C1 segment of cervical spinal cord (tissue), 14 donors: Measurements from ENCODE around the gene LHFPL3.
"Not testable (repeated sequence)": the region's sequence is repeated elsewhere in the genome, so short reads cannot be mapped to it uniquely, and the experiment has no call there.

Source experiments
- DNase-seq, 14 donors: peaks; one replicate each; lab custom pipeline; 2025; lab: John Stamatoyannopoulos, UW

Gene LHFPL3

DNA sequence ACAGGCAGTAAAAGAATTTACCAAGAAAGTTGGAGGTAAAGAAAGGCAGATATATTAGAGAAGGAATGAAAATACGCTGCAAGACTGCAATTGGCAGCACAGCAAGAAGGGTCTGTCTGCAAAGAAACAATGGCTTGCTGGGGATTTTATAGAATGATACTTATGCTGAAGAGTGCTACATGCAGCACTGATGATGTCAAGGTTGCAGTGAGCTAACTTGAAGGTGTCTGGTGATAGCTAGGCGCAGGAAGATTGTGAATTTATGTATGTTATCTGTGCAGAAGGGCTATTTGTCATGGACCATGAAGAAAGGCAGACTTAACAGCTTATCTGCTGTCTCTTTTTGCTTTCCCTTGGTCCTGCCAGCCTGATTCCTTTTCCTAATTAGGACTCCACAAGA is 366.3 kb downstream of the LHFPL3 start:
- DNase-seq, result no peak

DNA sequence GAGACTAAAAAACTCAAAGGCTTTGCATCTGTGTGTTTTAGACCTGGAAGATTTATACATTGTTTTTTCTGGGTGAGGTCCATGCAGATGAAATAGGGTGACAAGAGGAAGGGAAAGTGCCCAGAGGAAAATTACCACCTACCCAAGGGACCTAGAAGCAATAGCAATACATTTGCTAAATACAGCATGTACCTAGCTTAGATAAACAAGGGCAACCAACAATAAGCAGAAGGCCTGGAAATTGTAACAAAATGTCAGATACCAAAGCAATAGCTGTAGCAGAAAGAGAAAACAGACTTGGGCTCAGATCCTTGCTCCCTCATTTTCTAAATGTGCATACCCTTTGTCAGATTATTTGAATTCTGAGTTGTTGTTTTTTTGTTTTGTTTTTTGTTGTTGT is 367.2 kb downstream of the LHFPL3 start:
- no peak for DNase-seq

DNA sequence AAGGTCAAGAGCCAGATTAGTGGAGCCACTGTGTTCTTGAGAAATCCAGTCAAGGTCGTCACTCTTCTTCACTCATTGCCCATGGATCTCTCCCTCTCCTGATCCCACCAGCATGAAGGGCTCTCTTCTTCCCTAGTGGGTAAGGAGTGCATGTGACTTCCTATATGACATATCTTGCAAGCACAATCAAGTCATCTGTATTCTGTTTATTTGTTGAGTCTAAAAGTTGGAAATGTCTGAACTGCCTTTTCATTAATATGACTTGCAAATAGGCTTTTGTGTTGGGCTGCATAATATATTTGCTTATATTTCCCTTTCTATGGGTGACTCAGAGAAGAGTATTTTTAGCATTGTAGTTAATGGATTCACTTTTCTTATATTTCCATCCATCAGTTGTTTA is 371.9 kb downstream of the LHFPL3 start:
- DNase-seq, result no peak

DNA sequence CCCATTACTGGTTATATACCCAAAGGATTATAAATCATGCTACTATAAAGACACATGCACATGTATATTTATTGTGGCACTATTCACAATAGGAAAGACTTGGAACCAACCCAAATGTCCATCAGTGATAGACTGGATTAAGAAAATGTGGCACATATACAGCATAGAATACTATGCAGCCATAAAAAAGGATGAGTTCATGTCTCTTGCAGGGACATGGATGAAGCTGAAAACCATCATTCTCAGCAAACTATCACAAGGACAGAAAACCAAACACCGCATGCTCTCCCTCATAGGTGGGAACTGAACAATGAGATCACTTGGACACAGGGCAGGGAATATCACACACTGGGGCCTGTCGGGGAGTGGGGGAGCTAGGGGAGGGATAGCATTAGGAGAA is 392.6 kb downstream of the LHFPL3 start:
- not testable (repeated sequence) for DNase-seq

DNA sequence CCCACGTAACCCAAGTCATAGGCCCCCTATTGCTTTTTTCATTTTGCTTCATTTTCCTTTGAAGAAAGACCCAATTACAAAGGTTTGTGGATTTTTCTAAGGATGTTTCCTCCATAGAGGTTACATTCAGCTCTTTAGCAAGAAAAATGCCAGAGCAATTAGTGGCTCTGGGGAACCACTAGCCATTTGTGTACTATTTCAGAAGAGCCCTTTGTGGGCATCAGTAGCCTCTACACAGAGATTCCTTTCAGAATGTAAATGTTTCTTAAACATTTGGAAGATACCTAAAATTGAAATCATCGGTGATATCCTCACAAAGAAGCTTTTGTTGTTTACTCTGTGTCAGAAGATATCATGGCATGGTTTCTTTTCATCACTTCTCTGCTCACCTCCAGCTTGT is 394.6 kb downstream of the LHFPL3 start:
- no peak for DNase-seq

DNA sequence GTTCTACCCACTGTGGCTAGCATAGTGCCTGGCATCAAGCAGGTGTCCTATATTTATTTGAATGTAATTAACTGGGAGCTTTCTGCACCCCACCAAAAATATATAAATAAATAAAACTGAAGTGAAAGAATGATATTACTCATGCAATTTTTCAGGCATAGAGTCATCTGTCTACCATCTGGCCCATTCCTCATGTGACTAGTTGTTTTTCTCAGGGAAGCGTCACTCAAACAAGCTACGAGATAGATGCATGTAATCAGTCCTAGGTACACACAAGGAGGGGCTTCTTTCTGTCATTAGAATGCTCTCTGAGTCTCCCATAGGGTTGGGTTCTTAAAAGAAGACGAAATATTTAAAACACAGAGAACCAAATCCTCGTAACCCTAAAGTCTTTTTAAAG is 430.1 kb downstream of the LHFPL3 start:
- no peak for DNase-seq

DNA sequence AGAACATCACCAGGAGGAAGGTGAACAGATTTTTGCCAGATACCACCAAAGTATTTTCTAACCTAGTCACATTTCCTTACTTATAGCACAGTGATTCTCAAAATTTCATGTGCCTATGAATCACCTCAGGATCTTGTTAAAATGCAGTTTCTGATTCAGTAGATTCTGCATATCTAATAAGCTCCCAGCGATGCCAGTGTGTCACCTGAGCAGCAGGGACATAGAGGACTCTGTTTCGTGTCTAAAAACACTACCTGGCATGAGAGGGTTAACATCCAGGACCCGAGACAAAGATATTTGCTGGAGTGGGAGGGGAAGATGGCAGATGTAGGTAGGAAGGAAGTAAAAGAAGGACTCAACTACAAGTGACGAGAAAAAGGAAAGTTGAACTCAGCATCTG is 433.5 kb downstream of the LHFPL3 start:
- no peak for DNase-seq

DNA sequence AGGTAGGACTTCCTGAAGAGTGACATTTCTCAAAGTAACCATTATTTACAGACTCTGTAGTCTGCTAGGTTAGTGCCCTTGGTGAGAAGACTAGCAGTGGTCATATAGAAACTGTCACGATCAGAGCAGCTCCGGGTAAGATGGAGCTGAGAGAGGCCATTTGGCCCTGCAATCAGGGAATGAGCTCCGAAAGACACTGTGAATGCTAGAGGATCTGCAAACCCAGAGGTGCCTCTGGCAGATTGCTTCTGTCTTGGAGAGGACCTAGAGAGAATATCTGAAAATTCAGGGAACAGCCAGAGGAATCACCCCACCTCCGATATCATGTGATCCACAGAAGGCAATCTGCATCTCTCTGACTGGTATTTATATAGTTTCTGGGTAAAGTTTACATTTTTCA is 438.7 kb downstream of the LHFPL3 start:
- no peak for DNase-seq

DNA sequence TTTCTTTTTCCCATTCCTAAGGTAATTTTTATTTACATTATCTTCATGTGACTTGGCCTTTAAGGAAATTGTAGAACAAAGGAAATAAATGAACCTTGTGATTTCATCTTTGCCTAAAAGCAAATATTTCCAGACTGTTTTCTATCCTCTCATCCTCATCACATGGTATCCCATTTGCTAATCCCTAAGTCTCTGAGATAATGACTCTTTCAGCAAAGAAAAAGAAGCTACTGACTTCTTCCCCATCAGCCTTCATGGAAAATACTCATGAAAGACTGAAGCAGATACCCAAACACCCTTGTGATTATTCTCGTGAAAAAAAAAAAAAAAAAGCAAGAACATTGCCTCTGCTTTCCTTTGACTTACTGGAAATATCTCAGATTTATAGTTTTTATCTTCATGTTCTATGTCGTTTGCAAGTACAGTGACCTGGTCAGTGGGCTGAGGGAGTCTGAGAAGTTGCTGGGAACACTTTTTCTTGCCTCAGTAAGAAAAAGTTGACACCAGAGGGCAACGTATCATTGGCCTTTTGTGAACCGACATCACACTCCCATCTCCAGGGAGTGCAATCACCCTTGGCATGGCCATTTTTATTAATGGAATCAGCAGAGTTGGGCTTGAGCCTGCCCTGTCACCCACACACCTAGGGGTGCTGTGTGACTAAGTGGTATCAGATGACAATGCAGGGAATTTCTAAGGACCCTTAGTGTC is 439.6 kb downstream of the LHFPL3 start:
- peak in 1 of 14 donors; percentile 12 for DNase-seq

DNA sequence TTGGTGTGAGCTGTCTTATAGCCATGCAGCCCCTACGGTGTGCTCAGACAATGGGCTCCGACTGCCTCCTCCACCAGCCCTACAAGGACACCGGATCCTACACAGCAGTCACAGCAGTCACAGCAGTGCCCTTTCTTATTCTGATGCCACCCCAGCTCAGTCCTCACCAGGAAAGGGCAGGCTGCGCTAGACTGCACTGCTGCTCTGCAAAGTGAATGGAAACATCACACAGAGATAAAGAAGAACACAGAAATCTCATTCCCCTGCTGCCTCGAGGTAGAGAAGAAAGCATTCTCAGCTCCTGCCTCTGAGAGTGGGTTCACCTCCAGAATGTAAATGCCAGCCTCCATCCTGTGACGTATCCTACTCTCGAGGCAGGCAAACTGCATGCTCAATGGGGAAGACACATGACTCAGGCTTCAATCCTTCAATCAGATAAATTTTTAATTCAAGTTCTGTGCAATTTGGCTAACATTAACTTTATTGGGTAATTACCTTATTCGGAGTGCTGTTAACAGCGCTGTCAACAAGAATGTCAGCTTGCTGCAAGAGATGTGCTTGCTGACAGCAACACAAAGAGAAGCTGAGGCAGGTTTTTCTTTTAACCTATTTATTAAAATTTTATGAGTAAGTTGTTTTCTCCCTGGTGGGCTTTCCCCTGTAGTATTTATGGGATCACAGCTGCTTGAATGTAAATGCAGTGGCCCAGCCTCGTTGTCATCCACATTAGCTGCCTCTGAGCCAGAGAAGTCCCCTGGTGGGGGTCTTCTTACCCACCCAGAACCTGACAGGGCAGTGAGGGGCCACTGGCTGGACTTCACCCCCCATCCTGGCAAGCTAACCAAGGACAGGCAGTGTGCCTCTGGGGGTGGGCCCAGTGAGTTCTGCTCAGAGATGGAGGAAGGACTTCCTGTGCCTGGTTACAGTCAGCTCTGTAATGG is 444.3 kb downstream of the LHFPL3 start:
- no peak for DNase-seq

DNA sequence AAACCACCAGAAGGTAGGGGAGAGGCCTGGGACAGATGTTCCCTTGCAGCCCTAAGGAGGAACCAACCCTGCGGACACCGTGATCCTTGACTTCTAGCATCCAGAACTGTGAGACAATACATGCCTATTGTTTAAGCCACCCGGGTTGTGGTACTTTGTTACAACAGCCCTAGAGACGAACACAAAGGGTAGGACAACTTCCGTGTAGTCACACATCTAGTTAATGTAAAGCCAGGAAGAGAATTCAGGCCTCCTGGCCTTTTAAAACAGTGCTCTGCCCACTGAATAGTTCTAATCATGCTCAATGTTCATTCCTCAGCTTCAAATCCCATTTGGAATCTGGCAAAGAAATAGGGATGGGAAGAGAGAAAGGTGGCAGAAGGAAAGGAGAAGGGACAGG is 445.4 kb downstream of the LHFPL3 start:
- no peak for DNase-seq

DNA sequence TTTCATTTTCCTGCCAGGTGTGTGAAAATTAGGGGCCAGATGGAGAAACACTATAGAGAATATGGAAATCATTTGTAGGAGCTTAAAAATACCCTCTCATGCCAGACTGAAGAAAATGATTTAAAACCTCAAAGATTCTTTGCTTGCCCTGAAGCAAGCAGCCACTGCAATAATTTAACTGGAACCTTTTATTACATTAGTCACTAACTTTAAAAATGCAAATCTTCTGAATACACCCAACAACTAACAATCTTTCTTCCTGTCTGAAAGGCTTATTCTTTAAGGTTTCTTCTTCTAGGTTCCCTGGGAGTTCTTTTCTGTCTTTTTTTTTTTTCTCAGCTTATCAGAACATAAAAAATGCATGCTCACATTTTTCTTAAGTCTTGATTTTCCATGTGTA is 447.1 kb downstream of the LHFPL3 start:
- DNase-seq, result no peak

DNA sequence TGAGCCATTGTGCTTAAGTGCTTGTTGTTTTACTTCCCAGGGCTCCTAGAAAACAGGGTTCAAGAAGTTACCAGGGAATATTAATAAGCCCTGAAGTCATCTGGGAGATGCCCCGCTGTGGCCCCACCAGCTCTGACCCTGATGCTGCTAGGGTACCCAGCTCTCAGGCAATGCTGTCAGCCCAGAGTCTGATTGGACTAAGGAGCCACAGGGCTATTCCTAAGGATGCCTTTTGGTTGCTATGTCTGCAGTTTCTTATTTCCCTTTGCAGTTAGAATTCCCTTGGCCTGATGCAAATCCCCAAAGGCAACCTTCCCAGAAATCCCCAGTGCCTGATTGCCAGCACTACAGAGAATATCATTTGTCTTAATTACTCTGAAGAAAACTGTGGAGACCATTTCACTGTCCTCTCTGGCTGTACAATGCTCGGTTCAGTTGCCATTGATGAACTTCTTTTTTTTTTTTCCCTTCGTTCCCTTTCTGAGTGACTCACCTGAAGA is 448.9 kb downstream of the LHFPL3 start:
- peak in 4 of 14 donors; percentile 6 to 25 (median 16) for DNase-seq

DNA sequence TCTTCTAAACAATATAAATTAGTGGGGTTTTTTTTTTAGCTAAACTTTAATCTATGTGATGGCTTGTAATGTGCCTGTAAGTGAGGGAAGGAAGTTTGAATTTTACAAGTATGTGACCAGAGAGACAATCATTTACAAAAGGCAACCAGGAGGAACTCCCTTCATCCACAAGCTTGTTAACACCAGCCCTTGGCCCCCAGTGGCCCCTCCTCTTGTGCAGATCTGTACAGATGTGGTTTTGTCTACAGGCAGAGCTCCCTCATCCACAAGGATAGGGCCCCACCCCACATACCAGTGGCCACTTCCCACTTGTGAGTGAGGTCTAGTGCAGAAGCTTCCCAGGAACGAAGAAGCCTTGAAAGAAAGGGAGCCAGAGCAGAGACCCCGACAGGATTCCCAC is 451.5 kb downstream of the LHFPL3 start:
- DNase-seq, result no peak

DNA sequence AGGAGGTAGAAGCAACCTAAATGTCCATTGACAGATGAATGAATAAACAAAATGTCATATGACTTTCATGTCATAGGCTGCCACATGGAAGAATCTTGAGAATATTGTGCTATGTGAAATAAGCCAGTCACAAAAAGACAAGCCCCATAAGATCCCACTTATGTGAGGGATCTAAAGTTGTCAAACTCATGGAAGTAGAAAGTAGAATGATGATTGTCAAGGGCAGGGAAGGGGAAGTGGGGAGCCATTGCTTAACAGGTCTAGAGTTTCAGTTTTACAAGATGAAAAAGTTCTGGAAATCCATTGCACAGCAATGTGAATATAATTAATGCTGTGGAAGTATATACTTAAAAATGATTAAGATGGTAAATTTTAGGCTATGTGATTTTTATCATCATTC is 456.3 kb downstream of the LHFPL3 start:
- DNase-seq, result no peak

DNA sequence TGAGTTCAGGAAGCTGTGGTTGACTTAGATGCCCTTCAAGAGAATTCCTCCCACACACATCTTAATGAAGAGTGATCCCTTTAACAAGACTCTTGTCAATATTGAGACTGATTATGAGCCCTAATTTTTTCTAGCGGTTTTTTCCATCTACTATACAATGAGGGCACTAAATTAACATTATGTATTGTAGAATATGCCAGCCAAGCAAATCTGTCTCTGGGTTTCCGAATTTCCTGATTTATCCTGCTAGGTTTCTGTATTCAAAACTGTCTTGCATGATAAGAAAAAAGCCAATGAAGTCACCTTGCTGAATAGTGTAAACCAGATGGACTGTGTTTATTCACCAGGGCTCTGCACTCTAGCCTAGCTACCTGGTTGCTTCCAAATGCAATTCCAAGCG is 461.4 kb downstream of the LHFPL3 start:
- DNase-seq, result no peak

DNA sequence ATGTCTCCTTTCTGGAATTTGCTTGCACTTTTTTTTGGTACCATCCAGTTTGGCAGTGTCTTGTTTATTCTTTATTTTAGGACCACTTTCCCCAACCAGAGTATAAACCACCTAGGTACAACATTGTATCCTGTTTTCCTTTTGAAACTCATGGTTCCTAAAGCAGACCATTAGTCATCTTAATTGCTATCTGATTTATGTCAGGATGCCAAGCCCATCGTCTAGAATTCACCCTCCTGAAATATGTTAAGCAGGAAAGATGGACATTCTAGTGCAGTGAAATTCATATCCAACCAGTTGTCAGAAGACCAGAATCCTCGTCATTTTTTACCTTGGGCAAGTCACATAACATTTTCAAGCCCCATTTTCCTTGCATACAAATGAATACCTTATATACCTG is 462.0 kb downstream of the LHFPL3 start:
- no peak for DNase-seq

DNA sequence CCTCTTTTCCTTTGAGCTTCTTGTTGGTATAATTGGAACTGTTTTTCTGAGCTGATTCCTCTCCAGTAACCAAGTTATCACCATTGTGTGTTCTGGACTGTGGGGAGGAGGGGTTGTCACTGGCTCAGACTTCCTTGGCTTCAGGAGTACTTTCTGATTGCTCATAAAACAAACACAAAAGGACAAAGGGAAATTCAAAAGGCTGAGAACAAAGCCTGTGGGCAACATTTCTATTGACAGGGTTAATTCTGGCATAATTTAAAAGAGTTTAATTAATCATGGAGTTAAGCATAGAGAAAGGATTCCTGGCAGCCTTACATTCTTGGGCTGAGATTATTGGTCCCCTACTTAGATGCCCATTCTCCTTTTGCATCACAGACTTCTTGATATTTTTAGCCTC is 462.7 kb downstream of the LHFPL3 start:
- DNase-seq, result peak in 1 of 14 donors; percentile 6

DNA sequence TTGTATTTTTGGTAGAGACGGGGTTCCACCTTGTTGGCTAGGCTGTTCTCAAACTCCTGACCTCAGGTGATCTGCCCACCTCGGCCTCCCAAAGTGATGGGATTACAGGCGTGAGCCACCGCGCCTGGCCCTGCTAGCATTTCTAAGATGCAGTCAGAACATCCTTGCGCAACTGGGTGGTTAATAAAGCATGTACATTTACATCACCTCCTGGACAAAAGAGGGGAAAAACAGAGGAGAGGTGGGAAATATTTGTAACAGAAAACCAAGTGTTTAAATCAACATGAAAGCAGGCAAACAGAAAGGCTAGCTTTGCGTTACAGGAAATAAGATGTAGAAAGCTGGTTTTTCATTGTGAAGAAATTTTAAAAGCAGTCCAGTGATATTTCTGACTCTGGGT is 464.7 kb downstream of the LHFPL3 start:
- DNase-seq, result no peak

DNA sequence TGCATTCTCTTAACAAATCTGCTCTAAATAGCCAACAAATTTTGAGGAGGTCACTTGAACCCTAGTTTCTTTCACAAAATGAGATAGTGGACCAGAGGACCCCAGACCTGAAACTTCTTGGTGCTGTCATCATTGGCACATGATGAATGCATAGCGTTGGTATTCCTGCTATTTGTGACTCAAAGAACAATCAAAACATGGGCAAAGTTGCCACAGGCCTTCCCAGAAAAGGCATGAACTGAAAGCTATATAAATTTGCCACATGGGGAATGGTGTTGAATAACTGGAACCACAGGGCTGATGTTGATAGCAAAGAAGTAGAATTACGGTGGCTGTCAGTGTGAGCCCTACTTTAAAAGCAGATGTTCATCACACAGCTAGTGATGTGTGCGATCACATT is 465.8 kb downstream of the LHFPL3 start:
- no peak for DNase-seq

DNA sequence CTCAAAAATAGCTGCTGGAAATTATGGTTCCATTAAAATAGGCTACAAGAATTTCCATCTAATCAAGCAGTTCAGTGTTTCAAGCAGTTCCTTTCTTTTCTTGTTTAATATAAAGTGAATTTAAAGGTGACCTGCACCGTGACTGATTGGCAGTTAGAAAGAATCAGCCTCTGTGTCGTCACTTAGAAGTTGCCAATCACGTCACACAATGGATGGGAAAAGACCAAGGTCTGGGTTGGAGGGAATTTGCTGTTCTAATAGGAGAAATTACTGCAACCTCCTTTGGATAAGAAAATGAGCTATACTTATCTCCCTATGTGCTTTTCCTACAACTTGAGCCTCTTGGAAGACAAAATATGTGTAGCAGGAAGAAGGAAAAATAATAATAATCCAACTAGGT is 466.2 kb downstream of the LHFPL3 start:
- no peak for DNase-seq

DNA sequence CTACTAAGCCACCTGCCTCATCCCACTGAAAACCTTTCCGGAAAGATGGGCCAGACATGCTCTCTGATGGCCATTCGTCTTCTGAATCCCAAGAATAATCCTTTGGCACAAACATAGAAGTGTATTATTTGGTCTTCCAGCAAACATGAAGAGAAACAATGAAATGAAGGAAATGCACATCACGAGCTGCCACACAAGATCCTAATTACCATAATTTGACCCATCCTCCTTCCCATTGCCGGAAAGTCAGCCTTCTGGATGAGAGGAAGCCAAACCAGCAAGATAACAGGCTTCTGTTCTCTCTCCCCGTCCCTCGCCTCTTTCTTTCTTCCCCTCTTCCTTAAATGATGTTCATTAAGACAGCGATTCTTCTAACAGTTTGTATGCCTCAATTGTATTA is 466.7 kb downstream of the LHFPL3 start:
- peak in 7 of 14 donors; percentile 7 to 73 (median 18) for DNase-seq
